Stimulated activated CD8-positive, alpha-beta memory T cell treated with anti-CD3 and anti-CD28 coated beads, Interleukin-4, amount 100 ng/mL, for 4 hours (primary cell): ENCODE measurements around the gene METTL16.

ENCODE experiments used
- DNase-seq, 2 donors: peaks; one replicate each; pipeline ENCODE4 v3.0.0-alpha.2; 2020; ENCODE audit warnings: low read depth in 2 of 2, low spot score in 1 of 2

METTL16 gene

DNA sequence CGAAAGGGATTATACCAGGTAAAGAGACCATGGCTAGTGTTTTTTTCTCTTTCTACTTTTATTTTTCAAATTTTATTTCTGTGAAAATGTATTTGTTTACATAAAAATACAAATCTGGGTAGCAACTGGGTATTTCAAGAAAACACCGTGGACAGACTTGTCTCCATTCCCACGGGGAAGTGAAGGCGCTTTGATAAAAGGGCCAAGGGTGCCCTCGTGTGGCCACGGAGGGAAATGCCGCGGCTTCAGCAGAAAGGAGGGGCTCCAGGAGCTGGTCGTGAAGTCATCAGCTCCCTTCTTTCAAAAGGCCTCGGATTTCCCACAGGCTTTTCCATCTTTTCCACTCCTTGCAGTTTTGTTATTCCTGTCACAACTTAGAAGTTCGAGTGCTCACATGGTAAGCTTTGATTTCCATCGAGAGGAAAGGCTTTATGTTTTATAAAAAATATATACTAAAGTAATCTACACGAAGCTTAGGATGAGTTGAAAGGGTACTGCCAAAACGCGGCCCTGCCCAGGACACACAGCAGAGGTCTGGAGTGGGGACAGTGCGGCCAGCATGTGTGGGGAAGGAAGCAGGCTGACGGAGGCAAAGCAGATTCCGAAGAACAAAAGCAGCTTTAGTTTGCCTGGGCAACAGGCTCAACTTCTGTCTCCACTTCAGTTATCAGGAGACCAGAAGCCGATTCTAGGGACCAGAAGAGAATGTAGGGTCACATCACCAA is 95.5 kb downstream of the METTL16 start:
- peak; percentile 64 to 91 for DNase-seq

DNA sequence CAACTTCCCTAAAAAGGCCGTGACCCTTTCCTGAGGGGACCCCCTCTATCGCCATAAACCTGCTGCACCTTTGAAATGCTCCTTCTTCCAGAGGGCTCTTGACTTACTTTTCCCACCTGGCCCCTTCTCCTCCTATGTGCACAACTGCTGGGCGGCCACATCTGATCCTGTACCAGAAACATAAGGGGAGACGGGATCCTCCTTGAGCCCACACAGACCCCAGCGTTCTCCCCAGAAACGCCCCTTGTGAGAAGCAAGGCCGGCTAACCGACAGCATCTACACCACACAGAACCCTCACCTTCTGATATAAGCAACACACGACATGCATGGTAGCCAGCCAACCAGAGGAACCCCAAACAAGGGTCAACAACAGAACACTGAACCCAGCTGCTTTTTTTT is 96.6 kb downstream of the METTL16 start:
- no peak for DNase-seq

DNA sequence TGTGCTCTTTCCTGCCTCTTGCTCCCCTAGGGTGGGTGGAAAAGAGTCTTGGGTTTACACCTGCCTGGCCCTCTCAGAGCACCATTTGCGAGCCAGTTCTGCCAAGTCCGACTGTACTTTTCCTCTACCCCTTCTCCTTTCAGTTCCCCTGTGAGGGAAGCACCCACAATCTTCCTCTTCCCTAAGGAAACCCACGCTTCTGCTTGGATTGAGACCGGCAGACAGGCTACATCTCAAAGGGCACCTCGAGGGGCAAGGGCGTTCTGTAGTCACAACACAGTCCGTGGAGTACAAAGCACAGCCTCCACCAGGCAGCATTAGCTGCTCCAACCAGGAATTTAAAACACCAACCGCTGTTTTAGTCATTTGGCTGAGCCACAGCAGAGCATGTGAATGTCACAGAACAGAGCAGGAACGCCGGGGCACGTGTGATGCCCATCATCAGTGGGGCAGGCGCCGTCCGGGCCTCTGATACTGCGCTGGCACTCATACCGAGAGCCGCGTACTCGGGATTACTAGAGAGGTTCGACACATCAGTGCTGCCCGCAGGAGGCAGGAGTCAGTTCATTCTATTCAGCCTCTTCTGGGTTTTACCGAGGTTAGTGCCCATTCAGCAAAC is 97.1 kb downstream of the METTL16 start:
- no peak for DNase-seq

DNA sequence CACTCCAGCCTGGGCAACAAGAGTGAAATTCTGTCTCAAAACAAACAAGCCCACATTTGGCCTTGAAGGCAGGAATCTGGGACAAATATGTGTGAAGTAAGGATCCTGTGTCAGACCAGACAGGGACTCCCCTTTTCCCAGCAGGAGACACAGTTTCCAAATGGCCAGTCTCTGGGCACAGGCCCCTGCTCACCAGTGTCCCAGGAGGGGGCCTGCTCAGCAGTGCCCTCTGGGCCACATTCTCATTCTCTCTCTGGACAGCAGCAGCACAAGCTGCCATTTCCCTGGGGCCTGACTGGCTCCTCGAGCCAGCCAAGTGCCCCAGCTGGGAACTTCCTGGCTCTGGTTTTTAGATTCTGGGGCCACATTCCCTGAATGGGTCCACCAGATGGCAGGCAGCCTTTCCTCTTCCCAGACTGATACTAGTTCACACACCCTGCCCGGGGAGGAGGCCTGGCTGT is 99.1 kb downstream of the METTL16 start:
- DNase-seq, result no peak

DNA sequence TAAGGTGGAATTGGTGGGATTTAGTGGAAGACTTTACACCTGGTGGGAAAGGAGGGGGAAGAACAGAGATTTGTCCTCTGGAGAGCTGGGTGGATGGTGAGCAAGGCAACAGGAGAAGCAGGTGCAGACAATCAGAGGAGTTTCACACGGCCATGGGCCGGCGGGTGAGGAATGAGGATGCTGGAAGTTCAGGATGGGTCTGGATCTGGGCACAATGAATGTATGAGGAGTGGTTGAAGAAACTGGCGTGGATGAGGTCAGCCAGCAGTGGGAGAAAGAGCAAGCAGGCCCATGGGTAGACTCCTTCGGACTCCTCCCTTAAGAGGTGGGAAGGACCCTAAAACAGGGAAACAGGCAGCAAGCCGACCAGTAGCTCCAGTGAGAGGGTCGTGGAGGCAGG is 100.7 kb downstream of the METTL16 start:
- no peak for DNase-seq

DNA sequence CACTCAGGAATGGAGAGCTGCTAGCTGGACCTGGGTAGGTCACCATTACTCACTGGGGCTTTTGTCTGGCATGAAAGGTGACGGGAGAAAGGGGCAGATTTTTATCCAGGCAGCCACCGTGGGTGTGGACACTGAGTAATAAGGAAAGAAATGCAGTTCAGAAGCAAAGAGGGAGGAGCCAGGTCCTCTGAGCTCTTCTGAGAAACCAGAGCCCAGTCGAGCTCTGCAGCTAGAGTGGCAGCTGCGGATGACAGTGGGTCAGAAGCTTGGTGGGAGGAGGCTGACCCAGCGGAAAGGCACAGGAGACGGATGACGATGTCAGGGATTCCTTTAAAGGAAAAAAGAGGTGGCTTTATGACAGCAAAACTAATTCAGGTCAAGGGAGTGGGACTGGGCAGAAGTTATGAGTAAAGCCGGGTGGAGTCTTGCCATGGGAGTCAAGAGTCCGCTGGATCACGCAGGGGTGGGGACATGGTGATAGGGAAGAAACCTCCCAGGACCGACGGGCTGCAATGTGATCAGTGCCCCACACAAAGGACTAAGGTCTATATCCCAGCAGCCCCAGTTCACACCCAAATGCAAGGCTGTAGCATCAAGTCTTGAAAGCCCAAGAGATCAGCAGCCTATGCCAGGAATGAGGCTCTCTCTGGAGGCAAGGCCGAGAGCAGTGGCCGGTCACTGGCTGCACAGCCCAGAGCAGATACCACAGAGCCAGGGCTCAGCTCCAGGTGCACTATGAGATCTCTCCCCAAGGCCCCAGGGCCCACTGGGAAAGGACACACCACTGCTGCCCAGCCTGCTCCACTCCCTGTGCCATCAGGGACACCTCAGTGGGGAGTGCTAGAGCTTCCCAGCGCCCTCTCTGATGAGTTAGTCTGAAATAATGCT is 104.5 kb downstream of the METTL16 start:
- DNase-seq, result no peak

DNA sequence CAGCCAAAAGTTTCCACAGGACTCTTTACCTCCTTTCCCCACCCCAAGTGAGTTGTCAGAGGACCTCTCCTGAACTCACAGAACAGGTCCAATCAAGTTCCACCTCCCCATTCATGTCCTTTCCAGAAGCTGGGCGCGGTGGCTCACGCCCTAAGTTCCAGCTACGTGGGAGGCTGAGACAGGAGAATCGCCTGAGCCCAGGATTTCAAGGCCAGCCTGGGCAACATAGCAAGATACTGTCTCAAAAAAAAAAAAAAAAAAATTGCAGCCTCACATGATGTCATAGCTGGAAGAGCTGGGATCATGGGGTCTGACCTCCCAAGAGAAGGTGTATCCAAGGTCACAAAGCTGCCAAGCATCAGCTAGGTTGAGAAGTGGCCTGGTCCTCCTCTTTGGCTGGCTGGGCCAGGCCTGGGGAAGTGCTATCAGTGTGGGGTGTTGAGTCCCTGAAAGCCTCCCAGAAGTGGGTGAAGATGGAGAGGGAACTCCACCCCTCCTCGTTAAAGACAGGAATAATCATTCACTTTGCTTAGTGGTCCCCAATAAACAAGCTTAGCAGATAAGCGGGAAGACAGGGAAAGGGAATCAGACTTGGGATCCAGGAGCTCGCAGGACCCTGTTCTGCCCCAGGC is 105.3 kb downstream of the METTL16 start:
- no peak for DNase-seq

DNA sequence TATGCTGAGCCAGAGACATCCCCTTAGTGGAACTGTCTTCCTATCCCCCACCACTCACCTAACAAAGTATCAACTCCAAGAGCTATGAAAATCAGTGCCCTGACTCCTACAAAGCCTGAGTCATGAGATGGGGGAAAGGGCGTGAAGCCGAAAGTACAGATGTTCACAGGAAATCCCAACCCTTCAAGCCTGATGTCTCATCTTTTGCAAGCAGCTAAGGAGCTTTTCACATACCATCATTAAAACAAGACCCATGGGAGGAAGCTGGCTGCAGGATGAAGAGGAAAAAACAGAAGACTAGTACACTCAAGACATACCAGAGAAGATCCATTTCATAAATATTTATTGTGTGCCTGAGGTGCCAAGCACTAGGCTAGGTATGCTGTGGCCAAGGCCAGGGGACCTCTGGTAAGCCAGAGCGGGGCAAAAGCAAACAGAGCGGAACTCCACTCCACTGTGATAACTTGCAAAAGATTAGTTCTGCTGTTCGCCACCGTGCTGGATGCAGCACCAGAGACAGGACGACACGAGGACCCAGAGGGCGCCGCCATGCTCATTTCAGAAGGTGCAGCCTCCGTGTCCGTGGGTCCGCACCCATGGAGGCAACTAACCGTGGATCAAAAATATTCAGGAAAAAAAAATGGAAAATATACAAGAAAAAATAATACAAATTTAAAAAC is 106.3 kb downstream of the METTL16 start:
- DNase-seq, result no peak

DNA sequence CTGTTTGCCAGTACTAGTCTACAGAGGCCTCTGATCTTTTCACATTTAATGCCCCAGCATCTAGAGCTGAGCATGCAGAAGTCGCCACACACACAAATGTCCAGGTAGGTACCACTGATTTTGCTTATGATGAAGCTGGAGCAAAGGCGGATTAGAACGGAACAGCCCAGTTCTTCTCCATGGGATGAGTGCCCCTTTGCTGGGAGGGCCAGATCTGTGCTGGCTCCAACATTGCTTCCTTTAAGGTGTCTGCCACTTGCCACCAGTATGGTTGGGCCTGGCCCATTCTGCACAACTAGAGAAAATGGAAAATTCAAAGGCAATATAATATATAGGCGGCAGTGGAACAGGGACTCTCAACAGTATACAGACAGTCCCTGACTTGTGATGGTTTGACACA is 108.6 kb downstream of the METTL16 start:
- DNase-seq, result no peak

DNA sequence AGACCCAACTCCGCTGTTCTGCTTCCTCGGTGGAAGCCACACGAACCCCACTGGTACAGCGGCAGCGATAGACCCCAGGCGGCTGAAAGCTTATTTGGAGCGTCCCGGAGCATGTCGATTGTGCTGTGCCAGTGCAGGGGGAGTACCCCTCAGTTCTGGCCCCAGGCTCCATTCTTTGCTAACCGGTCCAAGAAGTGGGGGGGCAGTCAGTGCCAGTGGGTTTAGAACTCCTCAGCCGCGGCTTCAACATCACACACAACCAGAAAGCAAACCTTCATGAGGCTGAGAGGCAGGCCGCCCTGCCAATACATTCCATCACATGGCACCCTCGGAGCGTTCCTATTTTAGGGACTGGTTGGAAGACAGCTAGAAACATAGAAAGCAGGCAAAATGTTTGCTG is 109.1 kb downstream of the METTL16 start:
- DNase-seq, result no peak

DNA sequence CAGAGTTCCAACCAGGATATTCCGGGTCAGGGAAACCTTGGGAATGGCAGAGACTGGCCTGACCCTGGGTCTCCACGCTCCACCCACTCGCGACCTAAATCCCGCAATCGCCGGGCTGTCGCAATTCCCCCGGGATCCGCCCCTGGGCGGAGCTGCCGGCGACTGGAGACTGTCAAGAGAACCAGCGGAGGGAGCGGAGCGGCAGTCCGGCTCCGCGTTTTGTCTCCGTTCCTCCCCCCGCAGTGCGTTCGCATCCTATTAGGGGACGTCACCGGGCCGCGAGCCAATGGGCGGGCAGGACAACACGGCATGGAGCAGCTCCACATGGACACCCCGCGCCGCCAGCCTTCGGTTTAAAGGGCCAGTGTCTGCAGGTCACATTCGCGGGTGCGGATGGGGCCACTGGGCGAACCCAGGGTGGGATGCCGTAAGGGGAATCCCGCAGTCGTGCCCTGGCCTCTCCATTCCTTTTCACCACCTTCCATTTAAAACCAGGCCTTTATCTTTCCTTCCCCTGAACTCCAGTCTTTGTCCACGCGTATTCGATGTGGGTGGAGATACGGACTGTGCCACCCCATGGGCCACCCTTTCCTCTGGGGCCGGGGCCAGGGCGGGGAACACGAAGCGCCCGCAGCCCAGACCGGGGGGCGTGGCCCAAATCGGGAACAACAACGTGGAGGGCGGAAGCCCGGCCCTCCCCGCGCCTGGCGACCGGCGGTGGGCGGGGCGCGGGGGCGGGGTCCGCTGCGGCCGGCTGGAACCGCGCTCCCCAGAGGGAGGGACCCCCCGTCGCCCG is 110.1 kb downstream of the METTL16 start:
- DNase-seq, result peak; percentile 99

DNA sequence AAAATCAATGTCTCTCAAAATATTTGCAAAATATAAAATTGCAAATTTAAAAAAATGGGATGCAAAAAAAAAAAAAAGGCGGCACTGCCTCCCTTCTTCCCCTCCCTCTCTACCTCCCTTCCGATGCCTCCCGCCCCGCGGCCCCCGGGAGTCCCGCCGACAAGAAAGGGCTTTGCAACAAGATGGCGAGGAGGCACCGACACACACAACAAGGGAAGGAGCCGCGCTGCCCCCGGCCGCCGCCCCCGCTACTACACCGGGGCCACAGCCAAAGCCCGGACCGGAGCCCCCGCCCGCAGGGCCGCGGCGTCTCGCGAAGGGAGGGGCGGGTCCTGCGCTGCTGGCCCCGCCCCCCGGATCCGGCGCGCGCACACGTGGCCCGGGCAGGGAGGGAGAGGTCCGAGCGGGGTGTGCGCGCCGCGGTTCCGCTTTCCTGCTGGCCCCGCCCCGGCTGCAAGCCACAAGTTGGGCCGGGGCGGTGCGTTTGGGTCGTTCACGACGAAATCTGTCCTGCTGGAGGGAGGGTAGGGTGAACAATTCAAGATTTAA is 110.7 kb downstream of the METTL16 start, which contains the start of gene MNT:
MNT (minus strand) TSS at position 184 of the 549 bp plus-strand sequence. CDS start 348 bp downstream, outside the sequence.
- peak; percentile 81 to 91 for DNase-seq

DNA sequence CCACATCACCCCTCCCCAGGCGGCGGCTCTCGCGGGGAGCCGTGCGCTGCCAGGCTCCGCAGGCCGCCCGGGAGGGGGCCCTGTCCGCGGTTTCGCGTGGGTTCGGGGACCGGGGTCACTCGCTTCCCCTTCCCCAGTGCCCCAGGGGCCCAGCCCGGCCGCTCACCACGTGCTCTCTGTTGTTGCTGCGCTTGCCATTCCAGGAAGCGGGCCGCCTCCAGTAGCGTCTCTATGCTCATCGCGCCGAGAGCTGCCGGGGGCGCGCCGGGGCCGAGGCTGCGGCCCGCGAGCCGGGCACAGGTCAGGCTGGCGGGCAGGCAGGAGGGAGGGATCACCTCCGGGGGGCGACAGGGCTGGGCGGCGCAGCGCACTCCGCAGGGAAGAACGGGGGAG is 111.2 kb downstream of the METTL16 start:
- no peak for DNase-seq

DNA sequence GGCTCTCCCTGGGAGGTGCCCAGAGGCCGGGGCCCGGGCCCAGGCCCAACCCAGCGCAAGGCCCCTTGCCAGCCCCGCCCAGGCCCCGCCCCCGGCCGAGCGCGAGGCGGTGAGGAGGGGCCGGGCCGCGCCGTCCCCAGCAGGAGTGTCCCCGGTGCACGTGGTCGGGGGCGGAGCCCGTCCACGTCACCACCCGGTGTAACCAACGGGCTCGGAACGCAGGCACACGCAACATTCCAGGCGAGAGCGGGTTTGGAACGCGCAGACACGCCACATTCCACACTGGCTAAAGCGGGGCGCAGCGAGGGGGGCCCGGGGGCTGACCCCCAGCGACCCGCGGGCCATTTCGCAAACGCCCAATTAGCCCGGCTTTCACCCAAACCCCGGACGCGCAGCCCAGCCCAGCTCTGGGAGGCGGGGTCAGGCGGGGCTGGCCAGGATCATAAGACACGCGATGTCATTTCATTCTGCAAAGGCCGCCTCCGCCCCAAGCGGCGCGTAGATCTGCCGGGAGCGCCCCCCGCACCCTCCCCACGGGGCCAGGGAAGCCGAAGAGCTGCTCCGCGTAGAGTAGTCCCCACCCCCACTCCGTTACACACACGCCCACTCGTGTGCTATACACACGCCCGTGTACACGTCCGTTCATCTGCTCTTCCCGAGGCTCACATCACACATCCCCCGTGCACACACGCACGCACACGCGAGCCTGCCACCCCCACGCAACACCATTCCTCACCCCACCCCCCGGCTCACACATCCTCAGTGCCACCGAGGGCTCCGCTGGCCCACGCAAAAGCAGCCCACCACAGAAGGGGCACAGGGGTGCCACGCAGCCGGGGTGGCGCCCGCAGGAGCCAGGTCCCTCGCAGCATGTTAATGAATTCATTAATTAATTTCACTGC is 111.9 kb downstream of the METTL16 start:
- DNase-seq, result peak; percentile 76 to 86

DNA sequence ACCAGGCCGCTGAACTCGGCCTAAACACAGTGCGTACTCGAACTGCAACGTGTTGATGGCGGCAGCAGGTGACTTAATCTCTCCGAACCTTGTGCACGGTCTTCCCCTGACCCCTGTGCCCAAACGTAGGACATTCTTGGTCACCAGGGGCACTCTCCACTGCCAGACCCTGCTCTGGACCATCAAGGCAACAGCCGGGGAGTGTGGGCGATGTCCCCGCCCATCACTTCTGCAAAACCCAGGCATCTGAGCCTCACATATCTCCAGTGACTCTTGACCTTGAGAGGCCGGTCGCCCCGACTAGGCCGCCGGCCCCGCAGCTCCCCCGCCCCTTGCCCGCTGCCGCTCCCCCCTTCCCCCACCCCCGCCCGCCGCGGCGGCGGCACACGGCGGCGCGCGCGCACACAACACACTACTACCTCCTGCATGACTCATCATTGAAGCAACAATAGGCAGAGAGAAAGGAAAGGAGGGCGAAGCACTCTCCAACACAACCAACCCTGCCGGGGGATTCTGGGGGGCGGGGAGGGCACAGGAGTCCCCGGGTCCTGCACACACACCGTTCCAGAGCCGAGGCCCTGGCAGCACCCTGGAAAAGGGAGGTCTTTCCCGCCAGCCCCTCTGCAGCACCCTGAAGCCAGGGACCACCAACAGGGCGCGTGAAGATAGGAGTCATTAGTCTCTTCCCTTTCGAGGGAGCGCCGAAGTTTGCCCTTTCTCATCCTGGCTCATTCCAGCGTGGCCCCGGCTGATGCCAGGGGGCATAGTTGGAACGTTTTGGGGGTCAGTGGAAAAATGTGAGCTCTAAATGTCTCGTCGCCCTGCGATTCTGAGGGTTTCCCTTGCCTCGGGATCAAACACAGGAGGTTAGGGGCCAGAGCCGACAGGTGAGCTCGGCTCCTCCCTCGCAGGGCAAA is 112.8 kb downstream of the METTL16 start:
- peak in 1 of 2 donors; percentile 41 for DNase-seq

DNA sequence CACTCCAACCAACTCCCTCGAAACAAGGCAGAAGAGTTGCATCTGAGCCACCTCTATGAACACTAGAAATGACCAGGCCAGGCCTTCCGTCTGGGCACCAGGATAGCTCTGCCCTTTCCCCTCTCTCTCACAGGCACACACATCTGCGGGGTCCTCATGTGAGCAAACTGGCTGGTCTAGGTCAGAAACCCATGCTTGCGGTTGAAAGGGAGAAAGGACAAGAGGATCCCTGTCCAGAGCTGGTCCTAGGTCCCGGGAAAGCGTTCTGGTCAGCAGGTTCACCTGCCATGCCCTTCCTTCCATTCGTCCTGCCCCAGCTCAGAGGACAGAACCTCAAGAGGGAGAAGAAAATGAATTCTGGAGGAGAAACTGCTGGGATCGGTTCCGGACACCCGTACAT is 113.5 kb downstream of the METTL16 start:
- DNase-seq, result no peak
